M059J (cell line): ENCODE results near the gene TOP3A. TPM values are rescaled to one million over a fixed set of nuclear protein-coding genes. Genes with fewer than 3 reads are reported as not detected.
"Not testable (repeated sequence)": the region's sequence is repeated elsewhere in the genome, so short reads cannot be mapped to it uniquely, and the experiment has no call there.

Source experiments
- DNase-seq: peaks from one replicate; pipeline ENCODE4 v3.0.0-alpha.2; 2012; ENCODE audit warnings: low read depth
- total RNA-seq: library from RNA; depleted of rRNA; stranded (reverse); fragments of >200 nt; shearing (Covaris generic); gene quantifications from 2 replicates; pipeline ENCODE4 v1.2.3, GENCODE V29; 2014; rRNA removed

TOP3A gene, protein sequence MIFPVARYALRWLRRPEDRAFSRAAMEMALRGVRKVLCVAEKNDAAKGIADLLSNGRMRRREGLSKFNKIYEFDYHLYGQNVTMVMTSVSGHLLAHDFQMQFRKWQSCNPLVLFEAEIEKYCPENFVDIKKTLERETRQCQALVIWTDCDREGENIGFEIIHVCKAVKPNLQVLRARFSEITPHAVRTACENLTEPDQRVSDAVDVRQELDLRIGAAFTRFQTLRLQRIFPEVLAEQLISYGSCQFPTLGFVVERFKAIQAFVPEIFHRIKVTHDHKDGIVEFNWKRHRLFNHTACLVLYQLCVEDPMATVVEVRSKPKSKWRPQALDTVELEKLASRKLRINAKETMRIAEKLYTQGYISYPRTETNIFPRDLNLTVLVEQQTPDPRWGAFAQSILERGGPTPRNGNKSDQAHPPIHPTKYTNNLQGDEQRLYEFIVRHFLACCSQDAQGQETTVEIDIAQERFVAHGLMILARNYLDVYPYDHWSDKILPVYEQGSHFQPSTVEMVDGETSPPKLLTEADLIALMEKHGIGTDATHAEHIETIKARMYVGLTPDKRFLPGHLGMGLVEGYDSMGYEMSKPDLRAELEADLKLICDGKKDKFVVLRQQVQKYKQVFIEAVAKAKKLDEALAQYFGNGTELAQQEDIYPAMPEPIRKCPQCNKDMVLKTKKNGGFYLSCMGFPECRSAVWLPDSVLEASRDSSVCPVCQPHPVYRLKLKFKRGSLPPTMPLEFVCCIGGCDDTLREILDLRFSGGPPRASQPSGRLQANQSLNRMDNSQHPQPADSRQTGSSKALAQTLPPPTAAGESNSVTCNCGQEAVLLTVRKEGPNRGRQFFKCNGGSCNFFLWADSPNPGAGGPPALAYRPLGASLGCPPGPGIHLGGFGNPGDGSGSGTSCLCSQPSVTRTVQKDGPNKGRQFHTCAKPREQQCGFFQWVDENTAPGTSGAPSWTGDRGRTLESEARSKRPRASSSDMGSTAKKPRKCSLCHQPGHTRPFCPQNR
- 25.2 and 49.2 TPM in 2 replicates for total RNA-seq

DNA sequence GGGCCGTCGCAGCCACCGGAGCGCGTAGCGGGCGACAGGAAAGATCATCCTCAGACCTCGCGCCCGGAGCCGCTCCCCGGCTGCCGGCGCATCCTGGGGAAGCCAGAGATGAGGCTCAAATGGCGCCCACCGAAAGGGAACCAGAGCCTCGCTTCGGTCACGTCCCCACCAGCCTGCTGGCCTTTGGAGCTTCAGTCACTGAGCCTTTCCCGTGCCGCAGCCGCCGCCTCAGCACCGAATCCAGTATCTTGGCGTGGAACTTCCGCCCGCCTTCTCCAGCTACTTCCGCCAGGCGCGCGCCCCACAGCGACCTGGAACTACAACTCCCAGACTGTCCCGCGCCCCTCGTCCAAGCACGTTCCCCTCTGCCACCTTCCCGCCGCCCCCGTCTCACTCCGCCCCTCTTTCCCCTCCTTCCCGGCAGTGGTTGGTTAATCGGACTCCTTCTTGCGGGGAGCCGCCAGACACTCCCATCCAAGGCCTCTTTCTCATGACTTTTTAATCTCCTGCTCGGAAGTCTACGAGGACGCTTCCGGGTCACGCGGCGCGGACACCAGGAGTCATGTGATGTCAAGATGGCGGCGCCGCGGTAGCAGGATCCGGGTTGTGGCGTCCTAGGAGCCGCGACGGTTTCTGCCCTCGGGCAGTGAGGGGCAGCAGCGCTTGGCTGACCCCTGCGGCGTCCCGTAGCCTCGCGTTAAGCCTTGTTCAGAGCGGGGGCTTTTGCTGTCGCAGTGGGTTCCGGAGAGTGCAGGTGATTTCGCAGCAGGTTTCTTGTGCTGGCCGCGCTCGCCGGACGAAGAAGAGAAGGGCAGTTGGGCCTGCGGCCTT, at the start of gene TOP3A, which contains the start of gene SMCR8:
Gene TOP3A, minus strand, starts transcription at position 264 of the 831 bp plus-strand sequence. Its CDS starts 216 bp downstream, at position 48.
Gene SMCR8, plus strand, starts transcription at position 563 of the 831 bp plus-strand sequence. CDS start 497 bp downstream, outside the sequence.
- peak; percentile 98 for DNase-seq

DNA sequence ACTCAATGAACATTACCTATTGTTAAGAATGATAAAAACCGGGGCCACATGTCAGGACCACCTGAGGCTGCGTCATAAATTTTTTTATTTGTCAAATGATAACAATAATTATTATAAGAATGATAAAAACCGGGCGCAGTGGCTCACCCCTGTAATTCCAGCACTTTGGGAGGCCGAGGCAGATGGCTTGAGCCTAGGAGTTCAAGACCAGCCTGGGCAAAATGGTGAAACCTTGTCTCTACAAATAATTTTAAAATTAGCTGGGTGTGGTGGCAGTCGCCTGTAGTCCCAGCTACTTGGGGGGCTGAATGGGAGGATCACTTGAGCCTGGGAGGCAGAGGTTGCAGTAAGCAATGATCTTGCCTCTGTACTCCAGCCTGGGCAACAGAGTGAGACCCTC, 49.4 kb upstream of the TOP3A start:
- no peak for DNase-seq

DNA sequence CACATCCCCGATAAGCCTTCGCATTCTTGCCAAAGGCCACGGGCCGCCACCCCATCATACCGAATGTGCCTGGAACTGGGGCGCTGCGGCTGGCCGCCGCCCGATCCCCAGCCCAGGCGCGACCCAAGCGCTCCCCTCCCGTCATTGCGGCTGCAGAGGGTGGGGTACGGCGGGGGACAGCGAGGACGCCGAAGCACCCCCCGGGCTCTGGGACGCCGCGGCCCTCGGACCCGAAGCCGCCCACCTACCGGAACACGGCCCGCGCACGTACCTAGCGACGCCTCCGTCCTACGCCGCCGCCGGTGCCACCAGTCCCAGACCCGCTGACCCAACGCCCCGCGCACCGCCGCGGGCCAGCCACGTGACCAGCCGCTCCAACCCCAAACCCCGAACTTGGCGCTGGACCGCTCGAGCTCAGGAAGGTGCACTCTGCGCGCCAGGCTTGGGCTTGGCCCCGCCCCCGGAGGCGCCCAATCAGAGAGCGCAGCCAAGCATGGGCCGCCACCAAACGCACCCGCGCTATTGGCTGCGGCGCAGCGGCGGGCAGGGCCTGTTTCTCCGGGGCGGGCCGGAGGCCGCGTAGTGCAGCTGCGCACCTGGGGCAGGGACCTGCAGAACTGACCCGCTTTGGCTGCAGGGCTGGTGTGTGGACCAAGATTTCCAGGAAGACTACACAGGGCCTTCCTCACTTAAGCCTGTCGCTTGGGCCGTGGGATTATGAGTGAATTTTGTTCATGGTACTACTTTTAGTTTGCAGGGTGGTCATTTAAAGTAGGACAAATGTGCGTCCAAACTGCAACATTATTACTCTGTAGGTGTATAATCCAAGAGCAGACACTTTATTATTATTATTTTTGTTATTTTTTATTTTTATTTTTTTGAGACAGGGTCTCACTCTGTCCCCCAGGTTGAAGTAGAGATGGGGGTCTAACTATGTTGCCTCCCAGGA, 48.6 kb upstream of the TOP3A start, which contains the start of gene SHMT1:
Gene SHMT1, minus strand, starts transcription at position 450 of the 949 bp plus-strand sequence. CDS start 7,569 bp downstream, outside the sequence.
- peak; percentile 94 for DNase-seq

DNA sequence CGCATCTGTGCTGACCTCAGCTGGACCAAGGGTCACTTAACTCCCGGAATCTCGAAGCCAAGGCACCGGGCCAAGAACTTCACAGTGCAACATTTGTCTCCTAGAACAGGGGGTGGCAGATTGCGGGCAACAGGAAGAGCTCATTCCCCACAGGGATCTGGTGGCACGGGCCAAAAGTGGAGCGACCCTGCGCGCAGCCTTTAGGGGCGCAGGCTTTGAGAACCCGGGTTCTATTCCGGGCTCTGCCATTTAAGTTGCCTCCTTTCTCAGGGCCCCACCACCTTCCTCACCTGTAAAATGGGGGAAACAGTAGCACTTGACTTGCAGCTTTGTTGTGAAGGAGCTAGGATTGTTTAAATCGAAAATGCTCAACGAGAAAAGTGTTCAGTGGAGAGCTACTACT, 47.9 kb upstream of the TOP3A start:
- DNase-seq, result peak; percentile 77

DNA sequence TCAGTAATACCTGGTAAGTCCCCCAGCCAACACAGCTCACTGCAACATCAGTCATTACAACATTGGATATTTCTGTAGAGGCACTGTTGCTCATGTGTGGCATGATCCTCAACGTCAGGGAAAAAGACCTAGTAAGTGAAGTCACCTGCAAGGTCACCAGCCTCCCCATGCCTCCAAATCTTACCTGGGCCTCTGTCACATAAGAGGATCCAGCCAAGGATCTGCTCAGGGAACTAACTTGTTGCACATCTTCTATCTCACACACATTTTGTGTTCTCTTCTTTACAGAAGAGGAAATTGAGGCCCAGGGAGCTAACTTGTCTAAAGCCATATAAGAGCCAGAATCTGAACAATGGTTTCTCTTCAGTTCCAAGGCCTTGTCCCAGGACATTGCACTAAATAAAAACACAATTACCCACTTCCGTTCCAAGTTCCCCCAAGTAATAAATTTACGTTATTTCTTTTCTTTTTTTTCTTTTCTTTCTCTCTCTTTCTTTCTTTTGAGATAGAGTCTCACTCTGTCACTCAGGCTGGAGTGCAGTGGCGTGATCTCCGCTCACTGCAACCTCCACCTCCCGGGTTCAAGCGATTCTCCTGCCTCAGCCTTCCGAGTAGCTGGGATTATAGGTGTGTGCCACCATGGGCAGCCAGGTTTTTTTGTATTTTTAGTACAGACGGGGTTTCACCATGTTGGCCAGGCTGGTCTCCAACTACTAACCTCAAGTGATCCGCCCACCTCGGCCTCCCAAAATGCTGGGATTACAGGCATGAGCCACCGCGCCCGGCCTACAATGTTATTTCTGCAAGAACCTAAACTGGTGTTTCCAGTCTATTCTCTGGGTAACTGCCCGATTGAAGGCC, 47.3 kb upstream of the TOP3A start:
- no peak for DNase-seq

DNA sequence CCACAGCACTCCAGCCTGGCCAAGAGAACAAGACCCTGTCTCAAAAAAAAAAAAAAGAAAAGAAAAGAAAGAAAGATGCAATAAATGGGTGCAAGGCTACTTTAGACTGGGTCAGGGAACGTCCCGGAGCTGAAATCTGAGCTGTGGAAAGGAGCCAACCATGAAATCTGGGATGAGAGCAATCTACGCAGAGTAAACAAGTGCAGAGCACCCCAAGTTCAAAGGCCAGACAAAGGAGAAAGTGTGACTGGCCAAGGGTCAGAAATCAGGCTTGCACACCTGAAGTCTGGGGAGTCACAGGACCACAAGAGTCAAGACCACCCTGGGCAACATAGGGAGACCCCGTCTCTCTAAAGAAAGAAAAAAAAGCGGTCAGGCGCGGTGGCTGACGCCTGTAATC, 45.7 kb upstream of the TOP3A start:
- no peak for DNase-seq

DNA sequence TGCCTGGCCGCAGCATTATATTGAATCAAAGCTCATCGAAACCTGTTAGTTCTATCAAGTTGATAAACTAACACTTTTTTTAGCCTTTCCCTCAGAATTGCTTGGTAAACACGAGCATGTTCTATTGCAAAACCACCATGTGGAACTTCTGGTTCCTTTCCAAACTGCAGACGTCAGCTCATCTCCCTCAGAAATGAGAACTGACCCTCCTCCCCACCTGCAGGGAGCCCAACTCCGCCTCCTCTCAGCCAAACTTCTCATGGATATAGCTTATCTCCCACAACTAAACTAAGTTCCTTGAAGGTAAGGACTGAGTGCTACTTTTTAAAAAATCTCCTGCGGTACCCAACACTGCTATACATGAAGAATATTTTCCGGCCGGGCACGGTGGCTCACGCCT, 41.8 kb upstream of the TOP3A start:
- DNase-seq, result no peak

DNA sequence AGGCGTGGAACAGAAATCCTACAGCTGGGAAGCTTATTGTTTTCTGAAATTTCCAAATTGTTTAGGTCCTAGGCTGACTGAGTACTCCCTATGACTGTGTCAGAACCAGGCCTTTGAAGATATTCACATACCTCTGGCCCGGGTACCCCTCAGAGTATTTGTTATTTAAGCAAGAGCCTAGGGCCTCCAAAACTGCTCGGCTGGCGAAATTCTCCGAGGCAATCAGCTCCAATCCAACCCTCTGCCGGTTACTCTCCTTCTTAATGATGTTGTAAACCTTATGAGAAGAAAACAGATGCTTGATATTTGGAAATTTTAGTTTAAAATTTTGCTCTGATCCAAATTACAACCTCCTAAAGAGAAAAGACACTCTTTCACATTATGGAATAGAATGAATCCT, 38.7 kb upstream of the TOP3A start:
- DNase-seq, result no peak

DNA sequence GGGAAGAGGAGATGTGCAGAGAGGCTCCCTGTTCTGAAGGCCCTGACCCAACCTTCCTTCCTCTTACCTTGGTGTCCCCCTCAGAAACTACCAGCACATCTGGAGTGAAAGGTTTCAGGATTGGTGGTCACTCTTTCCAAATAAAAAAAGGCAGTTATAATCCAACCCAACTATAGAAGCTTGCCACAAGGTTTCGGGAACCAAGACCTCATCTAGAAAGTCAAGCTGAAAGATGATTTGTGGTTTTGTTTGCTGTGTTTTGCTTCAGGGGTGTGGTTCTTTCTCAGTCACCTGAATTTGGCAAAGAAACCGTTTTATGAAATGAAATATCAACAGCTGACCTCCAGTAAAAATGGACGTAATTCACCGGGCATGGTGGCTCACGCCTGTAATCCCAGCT, 29.2 kb upstream of the TOP3A start:
- DNase-seq, result no peak

DNA sequence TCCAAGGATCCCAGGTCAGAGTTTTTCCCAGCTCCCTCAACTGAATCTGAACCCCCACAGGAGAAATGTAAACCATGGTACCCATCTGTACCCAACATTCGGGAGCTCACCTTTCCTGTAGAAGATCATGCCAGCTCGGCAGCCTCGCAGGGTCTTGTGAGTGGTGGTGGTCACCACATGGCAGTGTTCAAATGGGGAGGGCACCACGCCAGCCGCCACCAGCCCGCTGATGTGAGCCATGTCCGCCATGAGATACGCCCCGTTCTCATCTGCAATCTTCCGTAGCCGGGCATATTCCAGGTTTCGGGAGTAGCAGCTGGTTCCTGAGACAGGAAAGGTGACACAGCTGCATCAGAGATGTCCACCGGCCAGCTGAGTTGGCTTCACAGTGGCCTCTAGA, 25.1 kb upstream of the TOP3A start:
- no peak for DNase-seq

DNA sequence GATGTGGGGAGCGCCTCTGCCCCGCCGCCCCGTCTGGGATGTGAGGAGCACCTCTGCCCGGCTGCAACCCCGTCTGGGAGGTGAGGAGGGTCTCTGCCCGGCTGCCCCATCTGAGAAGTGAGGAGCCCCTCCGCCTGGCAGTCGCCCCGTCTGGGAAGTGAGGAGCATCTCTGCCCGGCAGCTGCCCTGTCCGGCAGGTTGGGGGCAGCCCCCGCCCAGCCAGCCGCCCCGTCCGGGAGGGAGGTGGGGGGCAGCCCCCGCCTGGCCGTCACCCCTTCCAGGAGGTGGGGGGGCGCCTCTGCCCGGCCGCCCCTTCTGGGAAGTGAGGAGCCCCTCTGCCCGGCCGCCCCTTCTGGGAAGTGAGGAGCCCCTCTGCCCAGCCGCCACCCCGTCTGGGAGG, 23.4 kb upstream of the TOP3A start:
- not testable (repeated sequence) for DNase-seq

DNA sequence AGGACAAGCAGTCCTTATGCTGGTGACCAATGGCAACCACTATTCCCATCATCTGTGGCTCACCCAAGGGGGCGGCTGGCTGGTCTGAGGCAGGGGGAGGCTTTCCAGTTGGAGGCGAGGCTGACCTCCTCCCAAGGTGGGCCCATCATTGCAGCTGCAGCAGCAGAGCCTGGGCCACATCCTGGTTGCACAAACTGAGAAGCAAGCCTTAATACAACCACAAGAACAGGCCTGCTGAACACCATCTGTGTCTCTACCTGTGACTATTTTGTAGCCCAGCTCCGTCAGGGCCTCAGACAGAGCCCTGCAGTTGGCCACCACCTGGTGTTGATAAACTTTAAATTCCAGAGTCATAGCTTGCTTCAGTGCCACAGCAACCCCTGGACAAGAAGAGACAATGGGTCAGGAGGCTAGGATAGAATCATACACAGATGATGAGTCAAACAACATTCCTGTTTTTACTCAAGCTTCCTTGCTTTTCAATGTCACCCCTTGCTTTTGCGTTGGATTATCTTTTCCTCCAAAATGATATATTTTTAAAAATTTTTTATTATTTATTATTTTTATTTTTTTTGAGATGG, 18.2 kb upstream of the TOP3A start:
- DNase-seq, result no peak

DNA sequence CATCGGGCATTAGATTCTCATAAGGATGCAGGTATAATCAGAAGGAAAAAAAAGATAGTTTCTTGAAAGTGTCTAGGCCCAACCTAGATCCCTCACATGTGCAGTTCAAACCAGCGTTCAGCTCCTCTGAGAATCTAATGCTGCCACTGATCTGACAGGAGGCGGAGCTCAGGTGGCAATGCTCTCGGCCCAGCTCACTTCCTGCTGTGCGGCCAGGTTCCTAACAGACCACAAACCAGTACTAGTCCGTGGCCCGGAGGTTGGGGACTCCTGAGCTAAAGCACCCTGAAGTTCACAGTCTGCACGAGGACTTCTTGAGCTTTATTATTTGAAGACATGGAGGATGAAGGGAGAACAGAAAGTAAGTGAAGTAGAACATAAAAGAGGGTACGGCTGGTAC, 17.1 kb upstream of the TOP3A start:
- no peak for DNase-seq

DNA sequence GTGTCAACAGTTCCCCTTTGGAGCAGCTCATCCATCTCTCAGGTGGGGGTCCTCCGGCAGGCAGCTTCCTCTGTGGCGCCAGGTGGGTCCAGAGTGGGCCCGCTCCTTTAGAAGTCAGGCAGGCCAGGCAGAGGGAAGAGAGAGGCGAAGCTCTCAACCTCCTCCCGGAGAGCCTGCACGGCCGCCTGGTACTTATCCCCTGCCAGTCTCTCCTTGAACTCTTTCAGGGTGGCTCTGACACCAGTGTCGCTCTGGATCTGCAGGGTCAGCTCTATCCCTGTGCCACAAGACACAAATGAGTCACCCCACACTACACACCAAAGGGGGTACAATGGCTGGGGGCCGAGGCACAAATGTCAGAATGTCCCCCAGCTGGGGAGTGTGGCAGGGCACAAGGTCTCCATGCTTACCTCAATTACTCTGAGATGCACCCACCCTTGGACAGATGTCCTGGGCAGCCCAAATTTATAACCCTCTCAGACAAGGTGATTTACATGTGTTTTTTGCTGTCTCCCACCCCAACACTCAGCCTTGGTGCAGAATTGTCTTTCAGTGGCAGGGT, 13.9 kb upstream of the TOP3A start:
- DNase-seq, result no peak

DNA sequence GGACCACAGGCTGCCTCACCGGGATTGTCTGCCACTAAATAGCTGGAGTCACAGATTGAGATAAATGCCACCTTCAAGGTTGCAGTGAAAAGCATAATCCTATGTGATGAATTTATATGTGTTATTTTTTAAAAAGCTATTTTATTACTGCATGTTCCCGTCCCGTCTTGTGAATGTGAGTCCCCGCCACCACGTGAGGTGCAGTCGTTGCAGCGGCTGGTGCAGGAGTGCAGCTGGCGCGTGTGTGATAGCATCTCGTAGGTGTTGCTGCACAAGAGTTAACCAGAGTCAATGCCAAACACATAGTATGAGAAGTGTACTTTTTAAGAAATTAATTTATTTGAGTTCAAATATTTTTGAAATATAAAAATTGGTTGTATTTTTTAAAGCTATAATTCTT, 12.8 kb upstream of the TOP3A start:
- no peak for DNase-seq

DNA sequence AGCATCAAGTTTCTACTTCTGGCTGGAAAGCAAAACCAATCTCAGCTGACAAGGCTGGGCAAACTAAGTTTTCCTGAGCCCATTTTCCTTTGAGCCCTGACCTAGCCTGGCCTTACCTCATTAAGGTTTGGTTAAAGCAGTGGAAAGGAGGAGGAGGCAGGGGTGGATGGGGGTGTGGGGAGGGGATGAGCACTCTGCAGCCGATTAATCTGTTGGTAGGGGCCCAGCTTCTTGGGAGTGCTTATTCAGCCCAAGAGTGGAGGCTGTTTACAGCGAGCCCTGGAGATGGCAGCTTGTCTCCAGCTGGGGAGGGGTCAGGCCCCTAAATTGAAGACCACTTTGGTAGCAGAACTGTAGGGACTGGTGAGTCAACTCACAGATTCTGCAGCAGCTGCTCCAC, 12.3 kb upstream of the TOP3A start:
- no peak for DNase-seq

DNA sequence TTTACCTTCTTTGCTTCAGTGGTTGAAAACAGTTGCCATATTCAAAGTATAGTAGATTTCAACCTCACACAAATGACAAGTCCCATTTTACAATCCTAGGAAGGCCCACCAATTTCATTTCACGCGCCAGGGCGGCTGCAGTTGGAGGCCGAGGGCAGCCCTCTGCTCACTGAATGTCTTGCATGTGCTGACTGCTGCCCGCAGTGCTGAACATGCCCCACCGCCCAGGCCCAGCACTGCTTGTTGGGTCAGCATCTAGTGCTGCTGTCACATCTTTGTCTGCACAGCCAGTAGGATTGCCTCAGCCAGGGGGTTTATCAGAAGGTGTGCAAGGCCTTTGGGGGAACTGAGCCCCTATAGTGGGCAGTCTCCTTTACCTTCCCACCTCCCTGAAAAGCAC, 11.8 kb upstream of the TOP3A start:
- DNase-seq, result no peak

DNA sequence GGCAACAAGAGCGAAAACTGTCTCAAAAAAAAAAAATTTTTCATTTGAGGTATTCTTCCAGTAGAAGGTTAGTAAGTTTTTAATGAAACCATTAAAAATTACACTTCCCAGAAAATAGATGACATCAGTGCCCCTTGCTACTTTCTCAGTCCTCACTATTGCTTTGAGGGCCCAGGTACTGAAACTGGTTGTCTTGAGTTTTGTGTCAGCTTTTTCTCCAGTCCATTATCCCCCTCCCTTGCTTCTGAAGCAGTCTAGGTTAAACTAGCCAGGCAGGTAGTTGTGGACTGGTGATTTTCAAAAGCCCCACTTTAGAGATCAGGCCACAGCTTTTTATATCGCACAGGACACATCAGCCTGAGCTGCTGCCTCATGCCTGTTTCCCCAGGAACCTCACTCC, 11.2 kb upstream of the TOP3A start:
- no peak for DNase-seq
